Caki2 (cell line): ENCODE results near the gene PLEKHN1. TPM values are rescaled to one million over a fixed set of nuclear protein-coding genes. Genes with fewer than 3 reads are reported as not detected.
A peak's percentile ranks its signal among the peaks of the same experiment; 100 is the strongest.
"Not testable (repeated sequence)": the region's sequence is repeated elsewhere in the genome, so short reads cannot be mapped to it uniquely, and the experiment has no call there.

ENCODE experiments used
- DNase-seq: peaks from one replicate; pipeline ENCODE4 v3.0.0-alpha.2; 2015; ENCODE audit warnings: low read depth
- in situ Hi-C: cut with HindIII; loops from 2 replicates; pipeline ENCODE4 v1.10.0; 2016; ENCODE audit warnings: low sequenced_read_pairs, low pct_unique_long_range_greater_than_20kb, mixed read lengths
- total RNA-seq: library from RNA; depleted of rRNA; stranded (reverse); fragments of >200 nt; shearing (Covaris generic); gene quantifications from 2 replicates; pipeline ENCODE4 v1.2.3, GENCODE V29; 2014; ENCODE audit warnings: low replicate concordance

Gene PLEKHN1
- total RNA-seq, 1 experiment from 2014 or later = 2.3 TPM

- no peak for DNase-seq
- in situ Hi-C loops = no loop called here
These were observed 30.8 kb downstream of the PLEKHN1 start for GRCh38 chr1:996851-997712.

- in situ Hi-C loops = no loop called here
- DNase-seq = no peak
These were observed 31.4 kb downstream of the PLEKHN1 start for GRCh38 chr1:997713-997992.

GRCh38 chr1:997993-998744 is 31.9 kb downstream of the PLEKHN1 start:
- no peak for DNase-seq
- in situ Hi-C loops = no loop called here

GRCh38 chr1:998745-998994 is 32.4 kb downstream of the PLEKHN1 start:
- in situ Hi-C loops = no loop called here
- DNase-seq = no peak

GRCh38 chr1:998995-999724 is 32.9 kb downstream of the PLEKHN1 start:
- DNase-seq = peak; percentile 49
- in situ Hi-C loops = no loop called here

GRCh38 chr1:999725-1000356 is 33.6 kb downstream of the PLEKHN1 start, which contains the start of gene HES4:
Gene HES4 (minus strand): TSS chr1:1000097. CDS start chr1:999973, 124 bp downstream.
- in situ Hi-C loops = no loop called here
- peak; percentile 91 for DNase-seq

- peak; percentile 85 for DNase-seq
- in situ Hi-C loops = no loop called here
These were observed 34.2 kb downstream of the PLEKHN1 start for GRCh38 chr1:1000357-1001056.

- DNase-seq = no peak
- in situ Hi-C loops = no loop called here
These were observed 34.9 kb downstream of the PLEKHN1 start for GRCh38 chr1:1001057-1001783.

GRCh38 chr1:1003618-1004419 is 37.5 kb downstream of the PLEKHN1 start:
- DNase-seq = no peak
- in situ Hi-C loops = no loop called here

- in situ Hi-C loops = no loop called here
These were observed 38.1 kb downstream of the PLEKHN1 start for GRCh38 chr1:1004420-1004779.

GRCh38 chr1:1004780-1005697 is 38.8 kb downstream of the PLEKHN1 start:
- in situ Hi-C loops = no loop called here
- no peak for DNase-seq

More at GRCh38 chr1:1004420-1004779, 38.1 kb downstream of the PLEKHN1 start:
- DNase-seq = no peak

GRCh38 chr1:1005774-1006304 is 39.6 kb downstream of the PLEKHN1 start:
- no peak for DNase-seq
- in situ Hi-C loops = no loop called here

GRCh38 chr1:1006305-1007159 is 40.2 kb downstream of the PLEKHN1 start:
- peak; percentile 66 for DNase-seq
- in situ Hi-C loops = no loop called here

GRCh38 chr1:1010131-1010530 is 43.8 kb downstream of the PLEKHN1 start:
- DNase-seq, in situ Hi-C loops: not testable (repeated sequence)

- no peak for DNase-seq
- in situ Hi-C loops = no loop called here
These were observed 45.2 kb downstream of the PLEKHN1 start for GRCh38 chr1:1011396-1011949.
